Loucy (cell line): Measurements from ENCODE around the gene MAFF.

Experiments
- H2AFZ ChIP-seq: fragments of 200-600 bp; sonication (generic); 2 replicates; pipeline ENCODE4 v1.6.0; 2016; ENCODE audit warnings: antibody characterized with exemption, mild to moderate bottlenecking, low read length, moderate library complexity
- H3F3A ChIP-seq: fragments of 200-600 bp; 2 replicates; pipeline ENCODE4 v1.6.0; 2016; ENCODE audit warnings: antibody characterized with exemption, low read depth, mild to moderate bottlenecking
- H3K27me3 ChIP-seq: fragments of 200-600 bp; sonication (generic); 2 replicates; pipeline ENCODE4 v1.6.1; 2014; ENCODE audit warnings: low read length, mild to moderate bottlenecking; ENCODE audit not compliant: insufficient read depth, poor library complexity, severe bottlenecking
- H3K36me3 ChIP-seq: fragments of 200-600 bp; sonication (generic); 2 replicates; pipeline ENCODE4 v1.6.1; 2016; ENCODE audit warnings: low read length; ENCODE audit not compliant: insufficient read depth
- H3K4me1 ChIP-seq: fragments of 200-600 bp; sonication (generic); 2 replicates; pipeline ENCODE4 v1.5.1; 2014; ENCODE audit warnings: low read length, mild to moderate bottlenecking; ENCODE audit not compliant: insufficient read depth, poor library complexity, severe bottlenecking
- H3K4me2 ChIP-seq: fragments of 200-600 bp; sonication (generic); 2 replicates; pipeline ENCODE4 v1.6.0; 2014; ENCODE audit warnings: antibody characterized with exemption, low read length, low read depth, mild to moderate bottlenecking; ENCODE audit not compliant: poor library complexity, severe bottlenecking
- H3K4me3 ChIP-seq: fragments of 200-600 bp; sonication (generic); 2 replicates; pipeline ENCODE4 v1.5.1; 2014; ENCODE audit warnings: low read length, mild to moderate bottlenecking, mixed read lengths; ENCODE audit not compliant: poor library complexity, severe bottlenecking
- H3K79me2 ChIP-seq: fragments of 200-600 bp; sonication (generic); 2 replicates; pipeline ENCODE4 v1.6.1; 2014; ENCODE audit warnings: low read length; ENCODE audit not compliant: insufficient read depth
- H3K9ac ChIP-seq: fragments of 200-600 bp; sonication (generic); 2 replicates; pipeline ENCODE4 v1.6.0; 2014; ENCODE audit warnings: mild to moderate bottlenecking, low read depth, low read length, moderate library complexity; ENCODE audit not compliant: poor library complexity, severe bottlenecking
- H3K9me2 ChIP-seq: fragments of 200-600 bp; sonication (generic); replicated peaks from 2 replicates; pipeline ENCODE4 v1.6.1; 2016; ENCODE audit warnings: low read depth, low read length, mixed read lengths
- H3K9me3 ChIP-seq: fragments of 200-600 bp; sonication (generic); 2 replicates; pipeline ENCODE4 v1.6.1; 2014; ENCODE audit warnings: mild to moderate bottlenecking, antibody characterized with exemption, low read length, low read depth; ENCODE audit not compliant: insufficient read depth
- H4K20me1 ChIP-seq: fragments of 200-600 bp; sonication (generic); 2 replicates; pipeline ENCODE4 v1.6.0; 2014; ENCODE audit warnings: antibody characterized with exemption, low read length, mild to moderate bottlenecking; ENCODE audit not compliant: insufficient read depth, poor library complexity, severe bottlenecking
- EZH2phosphoT487 ChIP-seq: fragments of 200-600 bp; IDR thresholded peaks from 2 replicates; pipeline ENCODE4 v1.6.1; 2018; ENCODE audit warnings: antibody characterized with exemption, mild to moderate bottlenecking, moderate library complexity, borderline replicate concordance
- TF ChIP-seq, protein P1 (sequence below): fragments of 200-600 bp; sonication (generic); conservative IDR thresholded peaks from 2 replicates; pipeline ENCODE4 v1.5.1; 2014; ENCODE audit warnings: mild to moderate bottlenecking, antibody characterized with exemption, low read length

MAFF gene

DNA sequence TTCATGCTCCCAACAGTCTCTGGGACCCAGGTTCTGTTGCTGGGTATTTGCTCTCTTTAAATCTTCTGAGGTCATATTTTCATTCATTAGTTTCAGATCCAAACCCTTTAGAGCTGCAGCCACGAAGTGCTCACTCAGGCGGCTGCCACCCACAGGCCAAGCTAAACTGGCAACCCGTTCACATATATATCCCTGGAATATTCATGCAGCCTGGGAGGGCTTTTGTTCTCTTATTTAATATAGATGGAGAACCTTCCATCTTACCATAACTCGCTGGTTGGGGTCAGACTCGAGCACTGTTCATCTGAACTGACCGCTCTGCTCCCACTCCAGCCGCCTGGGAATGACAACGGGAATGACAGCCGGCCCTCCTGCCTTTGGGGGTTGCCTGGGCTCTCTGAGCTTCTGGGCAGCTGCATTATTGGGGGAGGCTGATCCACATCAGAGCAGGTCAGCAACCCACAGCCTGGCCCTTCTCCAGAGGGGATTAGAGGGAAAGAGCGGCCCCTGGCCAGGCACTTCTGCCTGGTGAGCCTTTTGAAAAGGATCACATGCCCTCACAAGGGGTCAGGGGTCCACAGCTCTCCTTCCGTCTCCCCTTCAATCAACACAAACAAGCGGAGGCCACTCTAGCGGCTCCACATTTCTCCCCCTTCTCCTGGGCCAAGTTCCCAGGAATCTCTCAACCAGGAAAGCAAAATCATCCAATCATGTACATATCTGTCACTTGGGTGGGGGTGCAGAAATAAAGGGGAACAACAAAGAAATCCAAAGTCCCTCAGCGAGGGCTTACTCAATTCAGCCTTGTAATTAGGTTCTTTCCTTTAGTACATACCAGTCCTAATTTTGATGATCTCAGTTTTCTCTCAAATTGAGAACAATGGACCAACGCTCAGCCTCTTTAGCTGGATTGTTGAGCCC is 59.2 kb downstream of the MAFF start:
- H3K9me2 ChIP-seq, result no peaks in the 10 kb centered on the region
- TF ChIP-seq EZH2phosphoT487, result no peak
- TF ChIP-seq, protein P1, sequence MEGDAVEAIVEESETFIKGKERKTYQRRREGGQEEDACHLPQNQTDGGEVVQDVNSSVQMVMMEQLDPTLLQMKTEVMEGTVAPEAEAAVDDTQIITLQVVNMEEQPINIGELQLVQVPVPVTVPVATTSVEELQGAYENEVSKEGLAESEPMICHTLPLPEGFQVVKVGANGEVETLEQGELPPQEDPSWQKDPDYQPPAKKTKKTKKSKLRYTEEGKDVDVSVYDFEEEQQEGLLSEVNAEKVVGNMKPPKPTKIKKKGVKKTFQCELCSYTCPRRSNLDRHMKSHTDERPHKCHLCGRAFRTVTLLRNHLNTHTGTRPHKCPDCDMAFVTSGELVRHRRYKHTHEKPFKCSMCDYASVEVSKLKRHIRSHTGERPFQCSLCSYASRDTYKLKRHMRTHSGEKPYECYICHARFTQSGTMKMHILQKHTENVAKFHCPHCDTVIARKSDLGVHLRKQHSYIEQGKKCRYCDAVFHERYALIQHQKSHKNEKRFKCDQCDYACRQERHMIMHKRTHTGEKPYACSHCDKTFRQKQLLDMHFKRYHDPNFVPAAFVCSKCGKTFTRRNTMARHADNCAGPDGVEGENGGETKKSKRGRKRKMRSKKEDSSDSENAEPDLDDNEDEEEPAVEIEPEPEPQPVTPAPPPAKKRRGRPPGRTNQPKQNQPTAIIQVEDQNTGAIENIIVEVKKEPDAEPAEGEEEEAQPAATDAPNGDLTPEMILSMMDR, result no peak
- no peaks in the 10 kb centered on the region for H3K27me3 ChIP-seq
- H3K4me2 ChIP-seq, result no peak overlapping the region
- H2AFZ ChIP-seq, result no peak overlapping the region
- H4K20me1 ChIP-seq, result no peaks in the 10 kb centered on the region
- H3K36me3 ChIP-seq, result no peaks in the 10 kb centered on the region
- no peaks in the 10 kb centered on the region for H3F3A ChIP-seq
- no peak overlapping the region for H3K4me3 ChIP-seq
- H3K9me3 ChIP-seq, result no peaks in the 10 kb centered on the region
- peaks cover 20% of the 10 kb centered on the region for H3K79me2 ChIP-seq
- H3K9ac ChIP-seq, result no peak overlapping the region
- peaks cover 2% of the 10 kb centered on the region for H3K4me1 ChIP-seq

DNA sequence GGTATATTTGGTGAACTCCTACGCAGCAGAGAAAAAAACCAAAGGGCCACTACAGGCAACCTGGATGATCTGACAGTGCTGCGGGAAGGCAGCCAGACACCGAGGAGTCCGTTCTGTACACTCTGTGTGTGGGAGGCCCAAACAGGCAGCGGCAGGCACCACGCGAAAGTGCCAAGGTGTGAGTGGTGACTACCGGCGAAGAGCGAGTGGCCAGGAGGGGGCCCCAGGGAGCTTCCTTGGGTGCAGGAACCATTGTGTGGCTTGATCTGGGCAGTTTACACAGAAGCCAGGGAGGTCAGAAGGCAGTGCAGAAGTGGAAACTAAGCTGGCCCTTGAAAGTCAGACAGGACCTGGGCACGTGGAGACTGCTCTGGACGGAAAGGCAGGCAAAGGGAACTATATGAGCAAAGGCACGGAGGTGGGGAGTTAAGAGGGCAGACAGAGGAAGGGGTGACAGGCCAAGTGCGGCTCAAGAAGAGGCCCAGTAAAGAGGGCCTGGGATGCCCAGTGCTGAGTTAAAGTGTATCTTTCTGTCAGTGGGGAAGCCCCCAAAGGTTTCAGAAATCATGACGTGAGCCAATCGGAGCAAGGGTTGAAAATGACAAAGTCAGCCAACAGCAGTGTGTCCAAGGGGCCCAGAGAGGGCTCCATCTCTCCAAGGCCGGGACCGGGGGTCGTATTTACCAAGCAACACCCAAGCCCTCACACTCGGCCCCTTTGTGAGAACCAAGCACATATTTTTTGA is 60.4 kb downstream of the MAFF start:
- Histone ChIP-seq H3K36me3 (no peaks in the 10 kb centered on the region), H4K20me1 (no peaks in the 10 kb centered on the region), H3F3A (no peaks in the 10 kb centered on the region), H3K27me3 (no peaks in the 10 kb centered on the region), H2AFZ (no peak overlapping the region), H3K9me3 (no peaks in the 10 kb centered on the region), H3K4me1 (peaks cover 13% of the 10 kb centered on the region), H3K79me2 (peaks cover 31% of the 10 kb centered on the region), H3K9me2 (no peaks in the 10 kb centered on the region), H3K9ac (no peak overlapping the region), H3K4me3 (no peak overlapping the region), H3K4me2 (no peak overlapping the region)
- no peak for TF ChIP-seq EZH2phosphoT487
- TF ChIP-seq, protein P1, result peak; percentile 83

DNA sequence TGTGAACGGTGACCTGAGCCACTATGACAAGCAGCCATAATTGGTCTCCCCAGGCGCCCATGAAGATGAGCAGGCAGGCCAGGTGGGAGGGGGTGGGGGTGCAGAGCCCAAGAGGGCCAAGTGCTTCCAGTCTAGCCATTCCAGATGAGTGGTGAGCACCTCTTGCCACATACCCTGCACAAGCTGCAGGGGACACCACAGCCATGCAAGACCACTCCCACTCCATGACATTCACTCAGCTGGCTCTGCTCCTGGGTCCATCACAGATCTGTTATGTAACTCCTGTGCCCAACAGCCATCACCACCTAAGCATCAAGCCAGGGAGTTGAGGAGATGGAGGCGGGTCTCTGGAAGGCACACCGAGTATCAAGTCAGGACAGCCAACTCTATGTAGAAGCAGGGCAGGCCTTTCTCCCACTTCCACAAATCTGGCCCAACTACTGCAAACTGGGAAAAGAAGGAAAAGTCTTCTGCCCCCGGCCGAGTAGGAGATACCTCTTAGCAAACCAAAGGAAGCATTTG is 62.6 kb downstream of the MAFF start:
- TF ChIP-seq, protein P1, result no peak
- TF ChIP-seq EZH2phosphoT487, result no peak
- H3K4me2 ChIP-seq, result no peak overlapping the region
- H3K4me1 ChIP-seq, result peaks cover 20% of the 10 kb centered on the region
- H3K27me3 ChIP-seq, result no peaks in the 10 kb centered on the region
- no peaks in the 10 kb centered on the region for H3K36me3 ChIP-seq
- no peaks in the 10 kb centered on the region for H3K9me2 ChIP-seq
- H3K9me3 ChIP-seq, result no peaks in the 10 kb centered on the region
- no peaks in the 10 kb centered on the region for H3F3A ChIP-seq
- peaks cover 42% of the 10 kb centered on the region for H3K79me2 ChIP-seq
- no peak overlapping the region for H2AFZ ChIP-seq
- H3K4me3 ChIP-seq, result no peak overlapping the region
- H4K20me1 ChIP-seq, result no peaks in the 10 kb centered on the region
- H3K9ac ChIP-seq, result no peak overlapping the region
